NB4 (cell line): ENCODE measurements around the gene P2RX3.

Experiments
- DNase-seq: peaks from one replicate; pipeline ENCODE4 v3.0.0; 2010; ENCODE audit warnings: low read depth
- H3K4me3 ChIP-seq: one replicate; pipeline ENCODE4 v1.5.1; 2011; ENCODE audit warnings: mild to moderate bottlenecking, low read depth, low read length, moderate library complexity
- MYC ChIP-seq: IDR thresholded peaks from 2 replicates; pipeline ENCODE4 v1.6.1; 2011; ENCODE audit warnings: low read depth, low read length
- POLR2A ChIP-seq: IDR thresholded peaks from 2 replicates; pipeline ENCODE4 v1.6.1; 2011; ENCODE audit warnings: mild to moderate bottlenecking; ENCODE audit not compliant: insufficient read length; ENCODE audit errors: extremely low read depth
- TF ChIP-seq, protein P1 (sequence below): IDR thresholded peaks from 2 replicates; pipeline ENCODE4 v1.6.1; 2011; ENCODE audit warnings: low read depth, low read length
- TF ChIP-seq, protein P2 (sequence below): IDR thresholded peaks from one replicate; pipeline ENCODE4 v1.5.1; 2012; ENCODE audit warnings: low read depth, low read length

P2RX3 gene

DNA sequence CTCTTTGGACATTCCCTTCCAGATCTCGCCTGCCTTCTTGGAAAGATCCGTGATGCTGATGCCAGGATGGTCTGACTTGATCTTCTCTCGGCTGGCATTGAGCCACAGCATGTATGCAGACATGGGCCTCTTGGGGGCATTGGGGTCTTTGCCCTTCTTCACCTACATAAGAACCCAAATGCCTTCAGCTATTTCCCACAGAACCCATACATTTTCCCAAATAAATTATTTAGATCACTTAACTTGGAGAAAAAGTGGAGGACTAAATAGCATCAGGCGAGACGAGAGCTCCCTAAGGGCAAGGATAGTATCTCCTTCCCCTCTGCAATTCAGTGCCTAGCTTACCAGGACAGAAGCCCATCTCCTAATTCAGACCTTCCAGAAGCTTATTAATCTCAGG, 10.4 kb upstream of the P2RX3 start:
- no peak for DNase-seq
- no peak overlapping the region for H3K4me3 ChIP-seq
- TF ChIP-seq, protein P1, sequence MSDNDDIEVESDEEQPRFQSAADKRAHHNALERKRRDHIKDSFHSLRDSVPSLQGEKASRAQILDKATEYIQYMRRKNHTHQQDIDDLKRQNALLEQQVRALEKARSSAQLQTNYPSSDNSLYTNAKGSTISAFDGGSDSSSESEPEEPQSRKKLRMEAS, result no peak
- no peak for TF ChIP-seq POLR2A
- TF ChIP-seq, protein P2, sequence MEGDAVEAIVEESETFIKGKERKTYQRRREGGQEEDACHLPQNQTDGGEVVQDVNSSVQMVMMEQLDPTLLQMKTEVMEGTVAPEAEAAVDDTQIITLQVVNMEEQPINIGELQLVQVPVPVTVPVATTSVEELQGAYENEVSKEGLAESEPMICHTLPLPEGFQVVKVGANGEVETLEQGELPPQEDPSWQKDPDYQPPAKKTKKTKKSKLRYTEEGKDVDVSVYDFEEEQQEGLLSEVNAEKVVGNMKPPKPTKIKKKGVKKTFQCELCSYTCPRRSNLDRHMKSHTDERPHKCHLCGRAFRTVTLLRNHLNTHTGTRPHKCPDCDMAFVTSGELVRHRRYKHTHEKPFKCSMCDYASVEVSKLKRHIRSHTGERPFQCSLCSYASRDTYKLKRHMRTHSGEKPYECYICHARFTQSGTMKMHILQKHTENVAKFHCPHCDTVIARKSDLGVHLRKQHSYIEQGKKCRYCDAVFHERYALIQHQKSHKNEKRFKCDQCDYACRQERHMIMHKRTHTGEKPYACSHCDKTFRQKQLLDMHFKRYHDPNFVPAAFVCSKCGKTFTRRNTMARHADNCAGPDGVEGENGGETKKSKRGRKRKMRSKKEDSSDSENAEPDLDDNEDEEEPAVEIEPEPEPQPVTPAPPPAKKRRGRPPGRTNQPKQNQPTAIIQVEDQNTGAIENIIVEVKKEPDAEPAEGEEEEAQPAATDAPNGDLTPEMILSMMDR, result no peak
- TF ChIP-seq MYC, result no peak

DNA sequence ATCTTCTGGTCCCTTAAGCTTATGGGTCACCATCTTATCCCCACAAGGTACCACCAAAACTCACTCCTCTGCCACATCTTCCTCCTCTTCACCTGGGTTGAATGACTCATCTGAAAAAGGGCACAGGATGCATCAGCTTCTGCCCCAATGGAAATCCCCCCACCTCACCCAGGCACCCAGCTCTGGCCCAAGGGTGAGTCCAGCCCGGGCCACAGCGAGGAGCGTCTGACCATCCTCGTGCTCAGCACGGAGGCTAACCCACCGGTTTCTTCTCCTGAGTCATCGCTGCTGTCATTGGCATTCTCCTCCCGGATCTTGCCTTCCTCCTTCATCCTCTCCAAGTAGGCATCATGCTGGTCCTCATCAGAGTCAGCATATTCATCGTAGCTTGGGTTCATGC, 8.1 kb upstream of the P2RX3 start:
- TF ChIP-seq POLR2A (no peak), MYC (no peak)
- TF ChIP-seq, protein P2, result no peak
- TF ChIP-seq, protein P1, result no peak
- no peak overlapping the region for H3K4me3 ChIP-seq
- no peak for DNase-seq

DNA sequence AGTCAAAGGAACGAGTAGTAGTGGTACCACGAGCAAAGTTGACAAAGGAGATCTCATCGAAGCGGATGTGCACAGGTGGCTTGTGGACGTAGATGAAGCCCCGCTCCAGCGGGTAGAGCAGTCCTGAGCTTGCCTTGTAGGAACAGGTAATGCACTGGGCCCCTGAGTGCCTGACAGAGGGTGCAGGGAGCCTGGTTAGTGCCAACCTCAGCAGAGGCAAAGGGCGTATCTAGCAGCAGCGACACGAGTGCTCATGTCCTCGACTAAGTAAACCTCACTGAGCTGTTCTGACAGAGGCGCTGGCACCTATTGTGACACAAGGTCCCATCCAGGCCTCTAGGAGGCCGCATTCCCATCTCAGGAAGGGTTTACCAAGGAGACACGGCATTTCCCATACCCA, 6.4 kb upstream of the P2RX3 start:
- no peak overlapping the region for H3K4me3 ChIP-seq
- TF ChIP-seq, protein P1, result no peak
- TF ChIP-seq POLR2A, result no peak
- no peak for TF ChIP-seq MYC
- TF ChIP-seq, protein P2, result no peak
- DNase-seq, result no peak

DNA sequence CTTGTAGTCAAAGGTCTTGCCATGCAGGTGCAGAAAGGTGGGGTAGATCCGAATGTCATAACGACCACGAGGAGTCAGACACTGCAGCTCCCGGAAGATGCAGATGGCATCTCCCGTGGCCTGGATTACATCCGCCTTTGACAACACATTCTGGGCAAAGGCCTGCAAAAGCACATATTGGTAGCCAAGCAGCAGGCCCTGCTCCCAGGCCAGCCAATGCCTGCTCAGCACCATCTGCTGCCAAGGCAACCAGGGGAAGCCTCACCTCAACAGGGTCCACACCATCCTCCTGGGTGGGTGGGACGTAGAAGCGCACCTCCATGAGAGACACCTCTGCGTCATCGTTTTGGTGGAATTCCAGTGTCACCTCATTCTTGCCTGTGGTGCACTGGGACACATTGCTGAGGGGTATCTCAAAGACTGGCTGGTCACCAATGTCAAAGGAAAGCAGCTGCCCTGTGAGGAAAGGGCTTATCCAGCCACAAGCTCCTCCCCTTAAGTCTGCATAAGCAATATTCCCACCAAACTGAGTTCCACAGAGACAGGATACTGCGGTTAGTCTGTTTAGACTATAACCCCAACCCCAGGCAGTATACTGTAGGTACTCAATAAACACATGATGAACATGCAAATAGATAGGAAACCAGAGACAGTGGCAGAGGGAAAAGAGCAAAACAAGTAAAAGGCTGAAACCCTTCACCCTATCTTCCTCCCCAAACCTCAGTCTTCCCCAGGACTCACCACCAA, 5.3 kb upstream of the P2RX3 start:
- no peak for DNase-seq
- no peak overlapping the region for H3K4me3 ChIP-seq

DNA sequence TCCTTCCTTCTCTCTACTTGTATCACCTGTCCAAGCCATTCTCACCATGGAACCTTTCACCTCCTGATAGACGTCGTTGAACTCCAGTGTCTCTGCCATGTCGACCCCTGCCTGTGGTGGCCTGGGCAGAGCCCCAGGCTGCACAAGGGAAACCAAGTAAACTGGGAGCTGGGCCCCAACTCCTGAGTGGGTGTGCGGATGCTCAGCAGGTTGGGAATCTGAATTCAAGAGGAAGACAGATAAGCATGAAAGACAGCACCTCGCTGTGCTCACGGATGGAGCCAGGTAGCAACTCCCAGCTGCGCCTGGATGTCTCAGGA, 3.2 kb upstream of the P2RX3 start:
- DNase-seq, result no peak
- H3K4me3 ChIP-seq, result peak overlapping the region; percentile 96
- TF ChIP-seq, protein P1, result no peak
- TF ChIP-seq MYC, result no peak
- no peak for TF ChIP-seq POLR2A
- TF ChIP-seq, protein P2, result no peak

More for the DNA sequence above, 5.3 kb upstream of the P2RX3 start:
- TF ChIP-seq POLR2A (no peak), MYC (no peak)
- TF ChIP-seq, protein P2, result no peak
- TF ChIP-seq, protein P1, result no peak
